ENCODE data around the gene LSM14A.
"Not testable (repeated sequence)": the region's sequence is repeated elsewhere in the genome, so short reads cannot be mapped to it uniquely, and the experiment has no call there.

LSM14A gene

DNA sequence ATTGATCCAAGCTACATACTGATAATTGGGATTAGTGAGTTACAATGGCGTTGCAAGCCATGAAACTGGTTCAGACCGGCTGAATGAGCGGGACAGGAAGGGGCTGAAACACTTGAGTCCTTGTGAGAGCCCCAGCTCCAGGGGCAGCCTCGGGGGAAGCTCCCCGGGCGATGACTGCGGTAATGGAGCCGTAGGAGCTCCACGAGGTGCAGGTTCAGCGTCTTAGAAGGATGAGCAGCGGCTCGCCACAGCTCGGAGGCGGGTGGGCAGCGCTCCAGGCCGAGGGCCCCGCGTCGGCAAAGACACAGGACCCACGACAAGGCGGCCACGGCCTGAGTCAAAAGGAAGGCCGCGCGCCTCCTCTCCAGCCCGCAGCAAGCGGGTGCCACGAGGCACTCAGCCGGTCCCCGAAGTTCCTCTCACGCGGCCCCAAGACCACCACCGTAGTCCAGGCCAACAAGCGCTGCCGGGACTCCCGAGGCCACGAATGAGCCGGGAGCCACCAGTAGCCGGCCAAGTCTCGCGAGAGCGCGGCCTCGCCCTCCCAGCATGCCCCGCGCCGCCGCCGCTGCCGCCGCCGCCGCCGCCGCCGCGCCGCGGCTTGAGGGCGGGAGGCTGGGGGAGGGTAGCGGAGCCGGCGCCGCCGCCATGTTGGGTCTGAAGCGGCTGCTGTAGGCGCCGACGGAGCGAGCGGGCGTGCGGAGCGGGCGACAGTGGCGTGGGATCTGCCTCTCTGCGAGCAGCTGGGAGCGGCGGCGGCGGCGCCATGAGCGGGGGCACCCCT lies at the start of gene LSM14A:
TSS of gene LSM14A (plus strand) at position 628 of the 784 bp plus-strand sequence. CDS start at position 767, 139 bp downstream.
- peak; percentile 90 for DNase-seq (ENCODE audit: low spot score)

DNA sequence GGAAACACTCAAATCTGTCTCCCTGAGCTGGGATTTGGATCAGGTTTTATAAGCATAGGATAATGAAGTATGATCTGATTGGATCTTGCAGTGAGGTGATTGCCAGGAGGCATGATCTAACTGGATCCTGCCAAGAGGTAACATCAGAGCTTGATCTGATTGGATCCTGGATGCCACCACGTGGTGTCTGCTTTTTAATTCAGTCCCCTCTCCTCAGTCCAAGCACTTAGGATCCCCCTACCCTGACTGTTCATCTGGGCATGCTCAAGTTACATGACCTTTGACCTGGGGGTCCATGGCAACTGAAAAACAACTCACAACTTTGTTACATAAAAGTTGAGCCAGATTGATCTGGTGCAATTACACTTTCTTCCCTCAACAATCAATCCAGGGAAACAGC lies 47.5 kb upstream of the LSM14A start:
- DNase-seq (ENCODE audit: low spot score): no peak

DNA sequence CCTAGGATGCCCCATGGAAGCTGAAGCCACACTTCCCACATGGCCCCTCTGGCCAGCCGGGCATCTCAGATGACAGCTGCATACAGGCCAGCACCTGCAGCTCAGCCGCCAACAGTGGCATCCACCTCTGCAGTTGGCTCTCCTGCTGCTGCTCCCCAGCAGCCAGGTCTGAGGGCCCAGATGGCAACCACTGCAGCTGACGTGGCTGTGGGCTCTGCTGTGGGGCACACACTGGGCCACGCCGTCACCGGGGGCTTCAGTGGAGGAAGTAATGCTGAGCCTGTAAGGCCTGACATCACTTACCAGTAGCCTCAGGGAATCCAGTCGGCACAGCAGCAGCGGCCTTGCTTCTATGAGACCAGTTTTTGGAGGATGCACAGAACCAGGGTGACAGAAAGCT lies 45.3 kb upstream of the LSM14A start:
- DNase-seq (ENCODE audit: low spot score): no peak

DNA sequence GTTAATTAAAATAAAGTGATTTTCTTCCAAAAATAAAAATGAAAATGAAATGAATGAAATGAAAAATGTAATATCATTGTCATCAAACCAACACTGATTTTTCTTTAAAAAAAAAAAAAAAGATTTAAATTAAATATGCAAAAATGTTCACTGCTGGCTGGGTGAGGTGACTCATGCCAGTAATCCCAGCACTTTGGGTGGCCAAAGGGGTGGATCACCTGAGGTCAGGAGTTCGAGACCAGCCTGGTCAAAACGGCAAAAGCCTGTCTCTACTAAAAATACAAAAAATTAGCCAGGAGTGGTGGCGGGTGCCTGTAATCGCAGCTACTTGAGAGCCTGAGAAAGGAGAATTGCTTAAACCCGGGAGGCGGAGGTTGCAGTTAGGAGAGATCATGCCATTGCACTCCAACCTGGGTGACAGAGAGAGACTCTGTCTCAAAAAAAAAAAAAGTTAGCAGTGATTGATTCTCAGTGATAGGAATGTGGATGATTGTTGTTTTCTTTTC lies 44.6 kb upstream of the LSM14A start:
- DNase-seq (ENCODE audit: low spot score): no peak

DNA sequence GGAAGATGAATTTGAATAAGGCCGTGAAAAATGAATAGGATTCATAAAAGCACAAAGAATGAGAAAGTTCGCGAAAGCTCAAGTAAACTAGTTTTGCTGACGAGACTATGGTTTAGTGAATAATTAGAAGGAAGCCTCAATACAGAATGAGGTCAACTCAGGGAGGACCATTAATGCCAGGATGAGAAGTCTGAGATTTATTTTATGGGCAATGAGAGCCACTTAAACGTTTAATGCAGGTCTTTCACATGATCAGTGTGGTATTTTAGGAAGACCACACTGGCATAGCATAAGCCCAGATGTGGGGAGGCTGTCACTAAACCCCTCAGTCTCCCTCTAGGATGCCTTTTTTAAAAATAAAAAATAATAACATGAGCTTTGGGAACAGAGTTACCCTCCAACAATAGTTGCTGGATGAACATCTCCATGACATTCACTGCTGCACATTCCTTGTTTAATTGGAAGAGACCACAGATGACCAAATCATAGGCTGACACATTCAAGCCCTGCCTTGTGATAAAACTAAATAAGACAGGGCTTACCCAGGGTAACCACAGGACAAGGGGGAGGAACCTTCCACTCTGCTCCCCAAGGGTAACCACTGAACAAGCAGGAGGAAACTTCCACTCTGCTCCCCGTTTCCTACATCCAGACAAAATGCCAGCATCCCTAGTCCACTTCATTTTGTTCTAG lies 43.6 kb upstream of the LSM14A start:
- DNase-seq (ENCODE audit: low spot score): no peak

DNA sequence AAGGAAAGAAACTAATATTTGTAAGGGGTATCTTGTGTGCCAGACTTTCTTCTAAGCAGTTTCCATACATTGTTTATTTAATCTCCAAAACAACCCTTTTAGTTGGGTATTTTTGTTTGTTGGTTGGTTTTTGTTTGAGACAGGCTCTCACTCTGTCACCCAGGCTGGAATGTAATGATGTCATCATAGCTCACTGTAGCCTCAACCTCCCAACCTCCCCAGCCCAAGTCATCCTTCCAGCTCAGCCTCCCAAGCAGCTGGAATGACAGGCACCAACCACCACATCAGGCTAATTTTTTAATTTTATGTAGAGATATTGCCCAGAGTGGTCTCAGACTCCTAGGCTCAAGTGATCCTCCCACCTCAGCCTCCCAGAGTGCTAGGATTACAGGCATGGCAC lies 41.2 kb upstream of the LSM14A start:
- DNase-seq (ENCODE audit: low spot score): no peak

DNA sequence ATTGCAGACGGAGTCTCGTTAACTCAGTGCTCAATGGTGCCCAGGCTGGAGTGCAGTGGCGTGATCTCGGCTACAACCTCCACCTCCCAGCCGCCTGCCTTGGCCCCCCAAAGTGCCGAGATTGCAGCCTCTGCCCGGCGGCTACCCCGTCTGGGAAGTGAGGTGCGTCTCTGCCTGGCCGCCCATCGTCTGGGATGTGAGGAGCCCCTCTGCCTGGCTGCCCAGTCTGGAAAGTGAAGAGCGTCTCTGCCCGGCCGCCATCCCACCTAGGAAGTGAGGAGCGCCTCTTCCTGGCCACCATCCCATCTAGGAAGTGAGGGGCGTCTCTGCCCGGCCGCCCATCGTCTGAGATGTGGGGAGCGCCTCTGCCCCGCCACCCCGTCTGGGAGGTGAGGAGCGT lies 40.2 kb upstream of the LSM14A start:
- not testable (repeated sequence) for DNase-seq (ENCODE audit: low spot score)

DNA sequence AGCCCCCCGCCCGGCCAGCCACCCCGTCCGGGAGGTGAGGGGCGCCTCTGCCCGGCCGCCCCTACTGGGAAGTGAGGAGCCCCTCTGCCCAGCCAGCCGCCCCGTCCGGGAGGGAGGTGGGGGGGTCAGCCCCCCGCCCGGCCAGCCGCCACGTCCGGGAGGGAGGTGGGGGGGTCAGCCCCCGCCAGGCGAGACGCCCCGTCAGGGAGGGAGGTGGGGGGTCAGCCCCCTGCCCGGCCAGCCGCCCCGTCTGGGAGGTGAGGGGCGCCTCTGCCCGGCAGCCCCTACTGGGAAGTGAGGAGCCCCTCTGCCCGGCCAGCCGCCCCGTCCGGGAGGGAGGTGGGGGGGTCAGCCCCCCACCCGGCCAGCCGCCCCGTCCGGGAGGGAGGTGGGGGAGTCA lies 39.6 kb upstream of the LSM14A start:
- not testable (repeated sequence) for DNase-seq (ENCODE audit: low spot score)

DNA sequence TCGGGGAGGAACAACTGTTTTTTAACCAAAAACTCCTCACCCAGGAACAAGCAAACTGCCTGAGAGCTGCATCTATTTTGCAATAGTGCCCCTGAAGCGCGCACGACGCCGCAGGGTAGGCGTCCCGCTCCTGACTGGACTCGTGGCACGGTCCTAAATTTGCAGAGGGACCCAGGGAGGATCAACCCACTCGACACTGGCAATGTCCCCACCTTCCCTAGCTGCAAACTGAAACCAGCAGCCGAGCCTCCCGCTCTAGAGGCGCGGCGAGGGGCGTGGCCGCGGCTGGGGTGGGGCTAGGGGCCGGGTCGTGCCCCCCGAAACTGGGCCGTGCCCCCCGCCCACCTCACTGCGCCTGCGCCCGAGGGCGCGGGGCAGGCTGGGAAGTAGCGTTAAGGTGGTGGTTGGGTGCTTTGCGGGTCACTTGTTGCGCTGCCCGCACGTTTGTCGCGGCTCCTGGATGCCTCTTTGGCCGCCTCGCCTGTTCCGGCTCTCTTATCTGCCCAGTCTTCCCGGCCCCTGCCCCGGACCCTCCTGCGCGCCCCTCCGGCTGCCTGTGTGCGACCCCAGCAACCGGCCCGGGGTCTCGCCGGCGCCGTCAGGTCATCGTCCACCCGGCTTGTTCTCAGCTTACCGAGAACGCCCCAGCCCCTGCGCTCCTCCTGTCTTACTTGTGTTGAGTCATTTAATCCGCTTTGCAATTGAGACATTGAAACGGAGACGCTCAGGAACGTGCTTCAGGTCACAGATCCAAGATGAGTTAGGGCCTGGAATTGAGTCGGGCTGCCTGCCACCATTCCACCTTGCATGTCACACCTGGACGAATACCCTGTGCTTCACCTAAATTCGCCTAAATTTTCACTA lies 37.9 kb upstream of the LSM14A start:
- peak; percentile 92 for DNase-seq (ENCODE audit: low spot score)

DNA sequence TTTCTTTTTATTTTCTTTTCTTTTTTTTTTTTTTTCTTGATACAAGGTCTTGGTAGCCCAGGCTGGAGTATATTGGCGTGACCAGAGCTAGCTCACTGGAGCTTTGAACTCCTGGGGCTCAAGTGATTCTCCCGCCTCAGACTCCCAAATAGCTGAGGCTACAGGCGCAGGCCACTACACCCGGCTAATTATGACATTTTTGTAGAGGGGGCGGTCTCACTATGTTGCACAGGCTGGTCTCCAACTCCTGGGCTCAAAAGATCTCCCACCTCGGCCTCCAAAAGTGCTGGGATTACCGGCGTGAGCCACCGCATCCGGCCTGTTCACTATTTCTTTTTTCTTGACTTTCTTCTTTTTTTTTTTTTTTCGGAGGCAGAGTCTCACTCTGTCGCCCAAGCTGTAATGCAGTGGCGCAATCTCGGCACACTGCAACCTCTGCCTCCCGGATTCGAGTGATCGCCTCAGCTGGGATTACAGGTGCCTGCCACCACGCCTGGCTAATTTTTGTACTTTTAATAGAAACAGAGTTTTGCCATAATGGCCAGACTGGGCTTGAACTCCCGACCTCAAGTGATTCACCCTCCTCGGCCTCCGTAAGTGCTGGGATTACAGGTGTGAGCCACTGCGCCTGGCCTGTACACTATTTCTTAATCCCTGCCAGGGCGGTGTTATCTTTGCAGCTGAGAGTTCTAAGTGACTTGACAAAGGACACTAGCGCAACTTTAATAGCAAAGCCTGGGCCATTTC lies 37.1 kb upstream of the LSM14A start:
- DNase-seq (ENCODE audit: low spot score): peak; percentile 22

DNA sequence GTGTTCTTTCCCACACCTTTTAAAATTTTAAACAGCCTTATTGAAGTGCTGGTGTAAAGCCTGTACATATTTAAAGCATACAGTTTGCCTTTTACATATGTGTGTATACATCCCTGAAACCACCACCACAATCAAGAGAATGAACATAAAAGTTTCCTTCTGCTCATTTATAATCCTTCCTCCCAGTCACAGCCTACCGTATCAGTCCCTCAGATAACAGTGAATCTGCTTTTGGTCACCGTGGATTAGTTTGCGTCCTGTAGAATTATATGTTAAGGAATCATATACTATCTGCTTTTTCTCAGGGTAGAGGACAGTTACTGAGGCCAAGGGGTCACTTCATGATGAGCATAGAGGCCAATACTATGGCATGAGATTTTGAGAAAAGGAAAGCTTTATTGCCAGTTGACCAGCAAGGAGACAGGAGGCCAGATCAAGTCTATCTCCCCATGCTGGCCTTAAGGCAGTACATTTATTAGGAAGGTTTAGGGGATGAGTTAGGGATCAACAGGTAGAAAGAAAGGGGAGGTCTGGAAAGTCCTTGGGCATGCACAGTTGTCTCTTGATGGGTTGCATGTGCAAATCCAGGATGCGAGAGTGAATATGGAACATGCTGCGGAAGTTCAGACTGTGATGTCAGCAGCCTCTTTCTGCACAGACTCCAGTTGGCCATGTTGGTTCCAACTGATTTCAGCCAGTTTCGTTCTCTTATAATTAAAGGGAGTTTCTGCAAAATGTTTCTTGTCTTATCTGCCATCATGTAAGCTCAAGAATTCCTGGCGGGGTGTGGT lies 36.3 kb upstream of the LSM14A start:
- DNase-seq (ENCODE audit: low spot score): no peak

DNA sequence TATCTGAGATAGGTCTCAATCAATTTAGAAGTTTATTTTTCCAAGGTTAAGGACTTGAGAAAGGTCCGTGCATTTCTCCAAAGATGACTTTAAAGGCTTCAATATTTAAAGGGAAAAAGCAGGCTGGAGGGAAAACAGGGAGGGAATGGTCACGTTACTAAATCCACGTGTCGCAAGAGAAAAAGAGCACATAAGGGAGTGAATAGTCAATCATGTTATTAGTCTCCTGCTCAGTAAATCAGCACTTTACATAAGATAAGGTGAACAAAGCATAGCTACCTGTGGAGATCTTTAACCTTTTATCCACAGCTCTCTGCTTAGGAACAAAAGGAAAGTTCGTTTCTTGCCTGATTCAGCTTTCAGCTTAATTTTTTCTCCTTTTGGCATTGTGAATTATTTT lies 31.3 kb upstream of the LSM14A start:
- DNase-seq (ENCODE audit: low spot score): no peak

DNA sequence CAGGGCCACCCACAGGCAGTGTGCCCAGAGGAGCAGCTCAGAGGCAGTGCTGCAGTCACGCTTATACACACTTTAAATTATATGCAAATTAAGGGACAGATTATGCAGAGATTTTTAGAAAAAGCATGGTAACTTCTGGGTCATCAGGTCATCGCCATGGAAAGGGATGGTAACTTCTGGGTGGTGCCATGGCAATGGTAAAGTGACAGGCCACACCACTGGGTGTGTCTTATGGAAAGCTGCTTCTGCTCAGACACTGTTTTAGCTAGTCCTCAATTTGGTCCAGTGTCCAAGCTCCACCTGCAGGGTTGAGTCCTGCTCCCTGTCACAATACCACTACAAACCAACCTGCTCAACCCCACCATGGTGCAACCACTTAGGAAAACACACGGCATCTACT lies 29.9 kb upstream of the LSM14A start:
- no peak for DNase-seq (ENCODE audit: low spot score)

DNA sequence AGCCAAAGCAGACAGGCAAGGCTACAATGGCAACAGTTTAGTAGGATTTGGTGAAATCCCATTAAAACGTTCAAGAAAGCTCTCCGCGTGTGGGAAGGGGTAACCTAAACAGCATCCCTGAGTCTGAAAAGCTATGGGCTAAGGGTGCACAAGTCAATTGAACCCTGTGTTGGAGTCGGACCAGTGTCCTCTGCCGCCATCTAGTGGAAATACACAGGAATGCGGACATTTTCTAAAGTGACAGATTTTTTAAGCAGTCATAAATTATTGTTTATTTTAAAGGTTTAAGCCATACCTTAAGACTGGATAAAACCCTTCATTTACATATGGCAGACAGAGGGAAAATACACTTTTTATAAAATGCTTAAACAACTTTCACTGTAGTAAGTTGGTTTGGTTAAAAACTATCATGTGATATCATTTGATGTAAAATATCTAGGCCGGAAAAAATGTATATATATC lies 26.5 kb upstream of the LSM14A start:
- DNase-seq (ENCODE audit: low spot score): peak; percentile 79

DNA sequence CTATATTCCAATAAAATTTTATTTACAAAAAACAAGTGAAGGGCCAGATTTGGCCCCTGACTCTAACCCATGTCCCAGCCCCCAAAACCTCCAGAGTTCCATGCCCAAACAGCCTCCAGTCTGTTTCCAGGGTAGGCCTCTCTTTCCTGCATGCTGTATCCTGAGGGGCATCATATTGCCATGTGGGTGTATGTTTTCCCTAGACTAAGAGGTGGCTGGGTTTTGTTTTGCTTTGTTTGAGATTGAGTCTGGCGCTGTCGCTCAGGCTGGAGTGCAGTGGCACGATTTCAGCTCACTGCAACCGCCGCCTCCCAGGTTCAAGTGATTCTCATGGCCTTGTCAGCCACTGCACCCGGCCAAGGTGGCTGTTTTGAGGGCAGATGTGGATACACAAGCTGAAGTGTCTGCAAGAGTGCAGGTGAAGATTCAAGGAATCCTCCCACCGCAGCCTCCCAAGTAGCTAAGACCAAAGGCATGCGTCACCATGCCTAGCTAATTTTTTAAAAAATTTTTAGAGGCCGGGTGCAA lies 23.6 kb upstream of the LSM14A start:
- DNase-seq (ENCODE audit: low spot score): no peak

DNA sequence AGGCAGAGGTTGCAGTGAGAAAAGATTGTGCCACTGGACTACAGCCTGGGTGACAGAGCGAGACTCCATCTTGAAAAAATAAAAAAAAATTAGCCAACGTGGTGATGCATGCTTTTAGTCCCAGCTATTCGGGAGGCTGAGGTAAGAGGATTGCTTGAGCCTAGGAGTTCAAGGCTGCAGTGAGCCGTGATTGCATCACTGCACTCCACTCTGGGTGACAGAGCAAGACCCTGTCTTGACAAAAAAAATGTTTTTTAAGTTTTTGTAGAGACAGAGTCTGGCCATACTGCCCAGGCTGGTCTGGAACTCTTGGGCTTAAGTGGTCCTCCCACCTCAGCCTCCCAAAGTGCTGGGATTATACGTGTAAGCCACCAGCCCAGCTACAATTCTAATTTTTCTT lies 22.4 kb upstream of the LSM14A start:
- DNase-seq (ENCODE audit: low spot score): no peak

DNA sequence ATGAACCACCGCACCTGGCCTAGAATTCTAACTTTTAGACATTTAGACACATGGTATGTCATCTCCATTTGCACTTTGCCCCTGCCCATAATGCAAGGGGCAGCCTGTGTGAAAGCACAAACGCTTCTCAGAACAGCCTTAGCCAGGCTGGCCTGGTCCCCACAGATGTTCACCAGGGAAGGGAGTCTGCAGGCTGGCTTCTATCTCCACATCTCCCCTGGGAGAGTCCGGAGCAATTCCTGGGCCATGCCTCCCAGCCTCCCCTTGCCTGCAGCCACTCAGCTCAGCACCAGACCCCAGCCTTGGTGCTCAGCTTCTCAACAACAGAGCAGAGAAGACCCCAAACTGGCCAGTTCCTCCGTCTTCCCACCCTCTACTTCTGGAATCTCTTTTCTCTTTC lies 21.7 kb upstream of the LSM14A start:
- no peak for DNase-seq (ENCODE audit: low spot score)

DNA sequence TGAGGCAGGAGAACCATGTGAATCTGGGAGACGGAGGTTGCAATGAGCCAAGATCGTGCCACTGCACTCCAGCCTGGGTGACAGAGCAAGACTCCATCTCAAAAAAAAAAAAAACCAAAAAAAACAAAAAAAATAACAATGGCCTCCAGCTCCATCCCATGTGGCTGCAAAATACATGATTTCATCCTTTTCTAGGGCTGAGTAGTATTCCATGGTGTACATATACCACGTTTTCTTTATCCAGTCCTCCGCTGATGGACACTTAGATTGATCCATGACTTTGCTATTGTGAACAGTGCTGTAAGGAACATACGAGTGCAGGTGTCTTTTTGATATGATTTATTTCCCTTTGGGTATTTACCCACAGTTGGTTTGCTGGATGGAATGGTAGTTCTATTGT lies 20.9 kb upstream of the LSM14A start:
- no peak for DNase-seq (ENCODE audit: low spot score)

DNA sequence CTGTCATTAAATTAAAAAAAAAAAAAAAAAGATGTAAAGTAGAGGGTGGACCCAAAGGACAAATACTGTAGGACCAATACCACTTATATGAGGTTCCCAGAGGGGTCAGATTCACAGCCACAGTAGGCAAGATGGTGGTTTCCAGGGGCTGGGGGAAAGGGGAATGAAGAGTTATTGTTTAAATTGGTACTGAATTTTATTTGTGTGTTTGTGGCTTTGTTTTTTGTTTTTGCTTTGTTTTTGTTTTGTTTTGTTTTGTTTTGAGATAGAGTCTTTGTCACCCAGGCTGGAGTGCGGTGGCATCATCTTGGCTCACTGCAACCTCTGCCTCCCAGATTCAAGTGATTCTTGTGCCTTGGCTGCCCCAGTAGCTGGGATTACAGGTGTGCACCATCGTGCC lies 17.9 kb upstream of the LSM14A start:
- DNase-seq (ENCODE audit: low spot score): no peak

DNA sequence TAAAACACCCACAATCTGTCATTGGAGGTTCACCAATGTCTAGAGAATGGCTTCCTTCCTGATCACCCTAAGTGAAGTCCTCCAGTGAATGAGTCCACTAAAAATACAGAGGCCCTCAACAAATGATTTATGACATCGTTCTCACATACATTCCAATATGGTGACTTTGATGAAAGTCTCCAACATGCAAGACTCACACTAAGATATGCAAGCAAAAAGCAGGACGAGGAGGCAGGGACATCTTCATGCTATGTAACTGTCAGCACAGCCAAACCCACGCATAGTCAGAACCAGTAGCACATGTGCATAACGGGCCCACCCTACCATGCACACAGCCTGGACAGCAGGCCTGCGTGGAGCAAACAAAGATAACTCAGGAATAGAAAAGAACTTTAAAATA lies 16.6 kb upstream of the LSM14A start:
- DNase-seq (ENCODE audit: low spot score): no peak

DNA sequence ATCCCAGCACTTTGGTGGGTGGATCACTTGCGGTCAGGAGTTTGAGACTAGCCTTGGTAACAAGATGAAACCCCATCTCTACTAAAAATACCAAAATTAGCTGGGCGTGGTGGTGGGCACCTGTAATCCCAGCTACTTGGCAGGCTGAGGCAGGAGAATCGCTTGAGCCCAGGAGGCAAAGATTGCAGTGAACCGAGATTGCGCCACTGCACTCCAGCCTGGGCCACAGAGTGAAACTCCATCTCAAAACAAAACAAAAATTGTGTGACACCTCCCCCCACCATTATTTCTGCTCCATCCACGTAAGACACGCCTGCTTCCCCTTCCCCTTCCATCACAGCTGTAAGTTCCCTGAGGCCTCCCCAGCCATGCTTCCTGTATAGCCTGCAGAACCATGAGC lies 13.3 kb upstream of the LSM14A start:
- not testable (repeated sequence) for DNase-seq (ENCODE audit: low spot score)

Measured in NAMALWA (cell line).